GM21619 (cell line): ENCODE data around the gene SLC2A6.

Experiments used
- ATAC-seq: cut with Tn5 transposase; IDR thresholded peaks from one replicate; pipeline ENCODE4 v1.9.1; 2021; ENCODE audit not compliant: unreplicated experiment

SLC2A6 gene

GRCh38 chr9:133499132-133499891 is 20.4 kb upstream of the SLC2A6 start:
- no peak for ATAC-seq

GRCh38 chr9:133496861-133497842 is 18.3 kb upstream of the SLC2A6 start:
- no peak for ATAC-seq

GRCh38 chr9:133495327-133496293 is 16.7 kb upstream of the SLC2A6 start:
- ATAC-seq = no peak

GRCh38 chr9:133494636-133495326 is 15.9 kb upstream of the SLC2A6 start:
- no peak for ATAC-seq

- ATAC-seq = no peak
These were observed 15.1 kb upstream of the SLC2A6 start for GRCh38 chr9:133493845-133494540.

GRCh38 chr9:133493428-133493827 is 14.5 kb upstream of the SLC2A6 start:
- ATAC-seq = no peak

- no peak for ATAC-seq
These were observed 13.4 kb upstream of the SLC2A6 start for GRCh38 chr9:133492061-133493021.

GRCh38 chr9:133491656-133491925 is 12.7 kb upstream of the SLC2A6 start:
- no peak for ATAC-seq

- ATAC-seq = no peak
These were observed 12.2 kb upstream of the SLC2A6 start for GRCh38 chr9:133490865-133491655.

- ATAC-seq = no peak
These were observed 11.3 kb upstream of the SLC2A6 start for GRCh38 chr9:133490201-133490681.

- ATAC-seq = no peak
These were observed 10.6 kb upstream of the SLC2A6 start for GRCh38 chr9:133489253-133490190.

GRCh38 chr9:133488686-133489252 is 9.9 kb upstream of the SLC2A6 start:
- no peak for ATAC-seq

GRCh38 chr9:133487331-133487725 is 8.4 kb upstream of the SLC2A6 start:
- ATAC-seq = no peak

GRCh38 chr9:133485531-133486260 is 6.8 kb upstream of the SLC2A6 start:
- ATAC-seq = no peak

- no peak for ATAC-seq
These were observed 6.0 kb upstream of the SLC2A6 start for GRCh38 chr9:133484671-133485437.
